HT-29 (cell line): ENCODE data around the gene EID3. TPM values are rescaled to one million over a fixed set of nuclear protein-coding genes. Genes with fewer than 3 reads are reported as not detected.
"Not testable (repeated sequence)": the region's sequence is repeated elsewhere in the genome, so short reads cannot be mapped to it uniquely, and the experiment has no call there.

Source experiments
- DNase-seq: peaks from one replicate; pipeline ENCODE4 v3.0.0-alpha.2; 2015; ENCODE audit warnings: low spot score
- total RNA-seq: library from RNA; depleted of rRNA; stranded (reverse); fragments of >200 nt; shearing (Covaris generic); gene quantifications from 2 replicates; pipeline ENCODE4 v1.2.3, GENCODE V29; 2014; rRNA removed

EID3 gene
- total RNA-seq, result 6.2 and 8.7 TPM in 2 replicates

GRCh38 chr12:104303538-104304151, at the start of gene EID3:
TSS of gene EID3 (plus strand) at chr12:104303739. CDS start at chr12:104303935, 196 bp downstream.
- DNase-seq, result no peak

GRCh38 chr12:104257913-104258472, 45.5 kb upstream of the EID3 start:
- DNase-seq, result no peak

GRCh38 chr12:104258476-104259067, 45.0 kb upstream of the EID3 start:
- DNase-seq, result no peak

GRCh38 chr12:104263026-104263425, 40.5 kb upstream of the EID3 start:
- DNase-seq, result no peak

- DNase-seq, result no peak
These were observed 39.8 kb upstream of the EID3 start for GRCh38 chr12:104263580-104264358.

- DNase-seq, result not testable (repeated sequence)
These were observed 38.1 kb upstream of the EID3 start for GRCh38 chr12:104265436-104265835.

GRCh38 chr12:104272938-104273337, 30.6 kb upstream of the EID3 start:
- DNase-seq, result no peak

- DNase-seq, result no peak
These were observed 30.0 kb upstream of the EID3 start for GRCh38 chr12:104273503-104273902.

GRCh38 chr12:104274811-104275210, 28.7 kb upstream of the EID3 start:
- no peak for DNase-seq

GRCh38 chr12:104275689-104276088, 27.9 kb upstream of the EID3 start:
- no peak for DNase-seq

GRCh38 chr12:104276273-104277131, 27.0 kb upstream of the EID3 start:
- peak; percentile 56 for DNase-seq

- DNase-seq, result no peak
These were observed 24.4 kb upstream of the EID3 start for GRCh38 chr12:104279164-104279563.

GRCh38 chr12:104280111-104280510, 23.4 kb upstream of the EID3 start:
- DNase-seq, result no peak

- no peak for DNase-seq
These were observed 22.7 kb upstream of the EID3 start for GRCh38 chr12:104280717-104281458.

- no peak for DNase-seq
These were observed 21.9 kb upstream of the EID3 start for GRCh38 chr12:104281636-104282035.

- DNase-seq, result no peak
These were observed 21.4 kb upstream of the EID3 start for GRCh38 chr12:104282109-104282508.

GRCh38 chr12:104285740-104286515, 17.6 kb upstream of the EID3 start:
- DNase-seq, result peak; percentile 63

- peak; percentile 99 for DNase-seq
These were observed 16.7 kb upstream of the EID3 start for GRCh38 chr12:104286516-104287482.
